Glutamatergic neuron (in vitro differentiated cells): Measurements from ENCODE around the gene SLBP. TPM values are rescaled to one million over a fixed set of nuclear protein-coding genes. Genes with fewer than 3 reads are reported as not detected.

ENCODE experiments used
- DNase-seq: peaks from one replicate; pipeline ENCODE4 v3.0.0; 2022
- H3K27ac Mint-ChIP-seq: one replicate; pipeline ENCODE4 v1.8.0; 2020; ENCODE audit warnings: mild to moderate bottlenecking, mixed read lengths, inconsistent platforms; ENCODE audit not compliant: unreplicated experiment
- H3K27me3 Mint-ChIP-seq: one replicate; pipeline ENCODE4 v1.8.0; 2020; ENCODE audit warnings: mild to moderate bottlenecking, moderate library complexity, mixed read lengths, inconsistent platforms; ENCODE audit not compliant: unreplicated experiment
- H3K36me3 Mint-ChIP-seq: one replicate; pipeline ENCODE4 v1.8.0; 2020; ENCODE audit warnings: mild to moderate bottlenecking, mixed read lengths, inconsistent platforms; ENCODE audit not compliant: unreplicated experiment
- H3K4me1 Mint-ChIP-seq: one replicate; pipeline ENCODE4 v1.8.0; 2020; ENCODE audit warnings: mild to moderate bottlenecking, low read depth, mixed read lengths, inconsistent platforms; ENCODE audit not compliant: unreplicated experiment
- H3K4me3 Mint-ChIP-seq: one replicate; pipeline ENCODE4 v1.8.0; 2020; ENCODE audit warnings: mild to moderate bottlenecking, mixed read lengths, inconsistent platforms; ENCODE audit not compliant: unreplicated experiment
- H3K9me3 Mint-ChIP-seq: one replicate; pipeline ENCODE4 v1.8.0; 2020; ENCODE audit warnings: mild to moderate bottlenecking, moderate library complexity, mixed read lengths, inconsistent platforms; ENCODE audit not compliant: unreplicated experiment
- total RNA-seq: library from RNA; stranded (reverse); fragmentation: NEBNext Ultra II Directional; extraction: Animal tissue kit (Norgen Biotek cat#: 25700); gene quantifications from one replicate; pipeline ENCODE4 v1.2.1, GENCODE V29; 2021; ENCODE audit not compliant: unreplicated experiment
- TF ChIP-seq, protein P1 (sequence below): fragments of 200-600 bp; sonication (generic); IDR thresholded peaks from one replicate; pipeline ENCODE4 v1.5.0; 2021; ENCODE audit not compliant: partially characterized antibody, unreplicated experiment

Gene SLBP
- total RNA-seq, 1 donor from 2014 or later = 25.0 TPM

GRCh38 chr4:1663549-1663948 lies 48.6 kb downstream of the SLBP start:
- no peaks in the 10 kb centered on the region for H3K9me3 Mint-ChIP-seq
- DNase-seq = no peak
- no peaks in the 10 kb centered on the region for H3K36me3 Mint-ChIP-seq
- TF ChIP-seq, protein P1, sequence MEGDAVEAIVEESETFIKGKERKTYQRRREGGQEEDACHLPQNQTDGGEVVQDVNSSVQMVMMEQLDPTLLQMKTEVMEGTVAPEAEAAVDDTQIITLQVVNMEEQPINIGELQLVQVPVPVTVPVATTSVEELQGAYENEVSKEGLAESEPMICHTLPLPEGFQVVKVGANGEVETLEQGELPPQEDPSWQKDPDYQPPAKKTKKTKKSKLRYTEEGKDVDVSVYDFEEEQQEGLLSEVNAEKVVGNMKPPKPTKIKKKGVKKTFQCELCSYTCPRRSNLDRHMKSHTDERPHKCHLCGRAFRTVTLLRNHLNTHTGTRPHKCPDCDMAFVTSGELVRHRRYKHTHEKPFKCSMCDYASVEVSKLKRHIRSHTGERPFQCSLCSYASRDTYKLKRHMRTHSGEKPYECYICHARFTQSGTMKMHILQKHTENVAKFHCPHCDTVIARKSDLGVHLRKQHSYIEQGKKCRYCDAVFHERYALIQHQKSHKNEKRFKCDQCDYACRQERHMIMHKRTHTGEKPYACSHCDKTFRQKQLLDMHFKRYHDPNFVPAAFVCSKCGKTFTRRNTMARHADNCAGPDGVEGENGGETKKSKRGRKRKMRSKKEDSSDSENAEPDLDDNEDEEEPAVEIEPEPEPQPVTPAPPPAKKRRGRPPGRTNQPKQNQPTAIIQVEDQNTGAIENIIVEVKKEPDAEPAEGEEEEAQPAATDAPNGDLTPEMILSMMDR = no peak
- H3K4me3 Mint-ChIP-seq = no peak overlapping the region
- H3K4me1 Mint-ChIP-seq = no peaks in the 10 kb centered on the region
- no peak overlapping the region for H3K27ac Mint-ChIP-seq
- H3K27me3 Mint-ChIP-seq = no peaks in the 10 kb centered on the region

DNA sequence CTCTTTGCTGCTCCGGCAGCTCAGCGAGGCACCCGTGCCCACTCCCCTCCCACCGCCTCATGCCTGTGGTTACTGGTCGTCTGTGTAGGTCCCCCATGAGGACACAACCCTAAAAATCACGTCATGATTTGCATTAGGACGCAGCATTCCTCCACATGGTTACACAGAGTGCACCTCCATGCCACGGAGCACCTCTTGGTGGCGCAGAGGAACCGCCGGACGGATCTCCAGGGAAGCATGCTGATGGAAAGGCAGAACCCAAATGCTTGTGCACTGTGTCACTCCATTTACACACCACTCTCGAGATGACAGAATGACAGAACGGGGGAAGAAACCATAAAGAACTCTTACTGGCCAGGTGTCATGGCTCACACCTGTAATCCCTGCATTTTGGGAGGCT lies 50.4 kb downstream of the SLBP start:
- no peak overlapping the region for H3K27ac Mint-ChIP-seq
- no peak overlapping the region for H3K4me3 Mint-ChIP-seq
- H3K9me3 Mint-ChIP-seq = no peaks in the 10 kb centered on the region

DNA sequence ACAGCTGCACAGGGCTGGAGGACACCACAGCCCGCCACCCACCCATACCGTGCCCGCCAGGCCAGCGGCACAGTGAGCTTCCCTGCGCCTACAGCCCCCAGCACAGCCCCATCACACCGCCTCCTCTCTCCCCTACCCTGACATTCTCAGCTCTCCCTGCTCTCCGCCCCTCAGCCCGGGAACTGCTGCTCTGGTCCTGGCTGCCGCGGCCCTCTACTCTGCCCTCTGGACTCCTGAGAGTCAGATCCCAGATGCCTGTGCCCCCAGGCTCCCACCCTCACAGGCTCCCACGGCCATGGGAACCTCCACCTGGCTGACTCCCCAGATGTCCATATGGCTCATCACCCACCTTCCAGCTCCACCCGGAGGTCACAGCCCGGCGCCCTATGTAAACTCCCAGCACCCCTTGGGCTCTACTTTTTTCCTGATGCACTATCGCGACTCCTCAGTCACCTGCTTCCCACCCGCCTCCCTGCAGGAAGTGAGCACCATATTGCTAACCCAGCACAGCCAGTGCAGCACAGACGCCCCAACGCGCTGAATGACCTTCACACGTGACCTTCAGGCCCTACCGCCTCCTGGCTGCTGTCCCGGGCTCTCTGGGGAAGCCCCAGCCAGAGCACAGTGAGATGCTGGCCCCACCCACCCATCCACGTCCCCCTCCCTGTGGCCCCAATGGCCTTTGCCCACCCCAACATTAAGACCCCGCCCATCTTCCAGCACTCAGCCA lies 51.0 kb downstream of the SLBP start:
- Mint-ChIP-seq H3K4me3 (no peak overlapping the region), H3K4me1 (no peaks in the 10 kb centered on the region), H3K27ac (no peak overlapping the region), H3K27me3 (no peaks in the 10 kb centered on the region), H3K36me3 (no peaks in the 10 kb centered on the region), H3K9me3 (no peaks in the 10 kb centered on the region)
- TF ChIP-seq, protein P1 = no peak
- no peak for DNase-seq

More for the DNA sequence above, 50.4 kb downstream of the SLBP start:
- no peak for DNase-seq
- H3K27me3 Mint-ChIP-seq = no peaks in the 10 kb centered on the region
- H3K4me1 Mint-ChIP-seq = no peaks in the 10 kb centered on the region
- H3K36me3 Mint-ChIP-seq = no peaks in the 10 kb centered on the region
- TF ChIP-seq, protein P1 = no peak

GRCh38 chr4:1659104-1660043 lies 52.7 kb downstream of the SLBP start:
- Mint-ChIP-seq H3K27me3 (no peaks in the 10 kb centered on the region), H3K27ac (no peak overlapping the region), H3K4me1 (no peaks in the 10 kb centered on the region), H3K9me3 (no peaks in the 10 kb centered on the region), H3K36me3 (no peaks in the 10 kb centered on the region), H3K4me3 (no peak overlapping the region)
- no peak for DNase-seq
- TF ChIP-seq, protein P1 = no peak
